Astrocyte (in vitro differentiated cells and primary cell): Measurements from ENCODE around the gene SUOX.

Experiments used
- EZH2 ChIP-seq: IDR thresholded peaks from 2 replicates; pipeline ENCODE4 v1.6.1; 2012; ENCODE audit warnings: mild to moderate bottlenecking, low read length, inconsistent platforms; ENCODE audit not compliant: insufficient read depth
- TF ChIP-seq, protein P1 (sequence below): IDR thresholded peaks from 2 replicates; pipeline ENCODE4 v1.5.1; 2011; ENCODE audit warnings: low read depth, mild to moderate bottlenecking, inconsistent platforms, low read length, moderate library complexity; ENCODE audit not compliant: insufficient read depth

DNA sequence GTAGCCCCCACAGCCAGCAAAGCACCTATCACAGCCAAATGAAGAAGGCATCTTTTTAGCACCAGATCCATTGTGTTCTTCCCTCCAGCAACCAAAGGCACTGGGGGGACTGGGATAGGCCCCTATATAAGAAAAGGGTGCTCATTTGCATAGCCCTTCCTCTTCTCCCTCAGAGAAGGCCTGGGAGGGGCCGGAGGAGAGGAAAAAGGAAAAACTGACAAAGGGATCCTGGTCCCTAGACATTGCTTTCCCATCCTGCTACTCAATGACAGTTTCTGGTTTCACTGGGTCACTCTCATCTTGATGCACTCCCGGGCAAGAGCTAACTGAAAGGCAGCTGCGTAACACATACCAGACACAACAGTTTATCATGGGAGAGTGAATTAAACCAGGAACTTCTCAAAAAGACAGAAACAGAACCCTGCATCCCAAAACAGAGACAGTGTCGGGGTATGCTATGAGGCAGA is 31.1 kb upstream of the SUOX start, which contains the start of gene PMEL:
- TF ChIP-seq, protein P1, sequence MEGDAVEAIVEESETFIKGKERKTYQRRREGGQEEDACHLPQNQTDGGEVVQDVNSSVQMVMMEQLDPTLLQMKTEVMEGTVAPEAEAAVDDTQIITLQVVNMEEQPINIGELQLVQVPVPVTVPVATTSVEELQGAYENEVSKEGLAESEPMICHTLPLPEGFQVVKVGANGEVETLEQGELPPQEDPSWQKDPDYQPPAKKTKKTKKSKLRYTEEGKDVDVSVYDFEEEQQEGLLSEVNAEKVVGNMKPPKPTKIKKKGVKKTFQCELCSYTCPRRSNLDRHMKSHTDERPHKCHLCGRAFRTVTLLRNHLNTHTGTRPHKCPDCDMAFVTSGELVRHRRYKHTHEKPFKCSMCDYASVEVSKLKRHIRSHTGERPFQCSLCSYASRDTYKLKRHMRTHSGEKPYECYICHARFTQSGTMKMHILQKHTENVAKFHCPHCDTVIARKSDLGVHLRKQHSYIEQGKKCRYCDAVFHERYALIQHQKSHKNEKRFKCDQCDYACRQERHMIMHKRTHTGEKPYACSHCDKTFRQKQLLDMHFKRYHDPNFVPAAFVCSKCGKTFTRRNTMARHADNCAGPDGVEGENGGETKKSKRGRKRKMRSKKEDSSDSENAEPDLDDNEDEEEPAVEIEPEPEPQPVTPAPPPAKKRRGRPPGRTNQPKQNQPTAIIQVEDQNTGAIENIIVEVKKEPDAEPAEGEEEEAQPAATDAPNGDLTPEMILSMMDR: no peak
- TF ChIP-seq EZH2: no peak
